Panc1 (cell line): ENCODE results near the gene VAT1L. TPM values are rescaled to one million over a fixed set of nuclear protein-coding genes. Genes with fewer than 3 reads are reported as not detected.

ENCODE experiments used
- ATAC-seq: fragments of 200-7000 bp; cut with Tn5 transposase; 2 replicates; pipeline ENCODE4 v1.9.1; 2020; ENCODE audit warnings: mild to moderate bottlenecking, moderate library complexity
- BruUV-seq: library from RNA; stranded (reverse); fragments of 400-500 nt; replicated peaks from 2 replicates; lab custom pipeline; 2021; lab: Mats Ljungman, UMichigan
- CTCF ChIA-PET: fragments of 300-600 bp; sonication (Branson Sonifier 250); formaldehyde crosslinking; loops from one replicate; lab custom pipeline; 2022; ENCODE audit warnings: antibody characterized with exemption; lab: Charles Lee
- POLR2A ChIA-PET: fragments of 300-600 bp; sonication (Branson Sonifier 250); formaldehyde crosslinking; loops from one replicate; lab custom pipeline; 2022; ENCODE audit warnings: antibody characterized with exemption; lab: Charles Lee
- DNase-seq: peaks from one replicate; pipeline ENCODE4 v3.0.0-alpha.2; 2010; ENCODE audit warnings: low read depth, low spot score
- H3K27ac ChIP-seq: 2 replicates; pipeline ENCODE4 v1.5.1; 2011; ENCODE audit warnings: mild to moderate bottlenecking, low read length, inconsistent platforms
- H3K27me3 ChIP-seq: fragments of 200-500 bp; sonication (Bioruptor generic); 2 replicates; pipeline ENCODE4 v1.6.0; 2014; ENCODE audit warnings: low read length, inconsistent platforms; ENCODE audit not compliant: control insufficient read depth, insufficient read depth
- H3K36me3 ChIP-seq: fragments of 200-500 bp; sonication (Bioruptor generic); 2 replicates; pipeline ENCODE4 v1.5.1; 2014; ENCODE audit warnings: inconsistent platforms, mild to moderate bottlenecking, low read length, moderate library complexity; ENCODE audit not compliant: control insufficient read depth, insufficient read depth
- H3K4me1 ChIP-seq: 2 replicates; pipeline ENCODE4 v1.5.1; 2011; ENCODE audit warnings: inconsistent platforms, mild to moderate bottlenecking, low read length, moderate library complexity; ENCODE audit not compliant: control insufficient read depth, insufficient read depth
- H3K4me3 ChIP-seq, 2 experiments: 2 replicates each; pipeline ENCODE4 v1.5.1; 2011 to 2012; ENCODE audit warnings: low read depth in 2 of 2, low read length in 2 of 2, mild to moderate bottlenecking in 2 of 2, inconsistent platforms in 1 of 2, moderate library complexity in 1 of 2
- H3K9me3 ChIP-seq: fragments of 200-500 bp; sonication (Bioruptor generic); 2 replicates; pipeline ENCODE4 v1.5.1; 2014; ENCODE audit warnings: low read depth, mild to moderate bottlenecking, inconsistent platforms, low read length, moderate library complexity; ENCODE audit not compliant: control insufficient read depth, insufficient read depth
- CTCF ChIP-seq: fragments of 450-650 bp; IDR thresholded peaks from 2 replicates; pipeline ENCODE4 v1.5.1; 2017; ENCODE audit warnings: mild to moderate bottlenecking
- POLR2AphosphoS5 ChIP-seq: IDR thresholded peaks from 2 replicates; pipeline ENCODE4 v1.6.1; 2012; ENCODE audit warnings: mild to moderate bottlenecking, low read depth, low read length, moderate library complexity
- REST ChIP-seq, 2 experiments: IDR thresholded peaks; 2 replicates each; pipeline ENCODE4 v1.6.1; 2011 to 2012; ENCODE audit warnings: low read depth in 2 of 2, control low read depth in 1 of 2, low read length in 1 of 2, mild to moderate bottlenecking in 1 of 2, moderate library complexity in 1 of 2; ENCODE audit not compliant: insufficient read depth in 1 of 2
- SIN3A ChIP-seq: IDR thresholded peaks from 2 replicates; pipeline ENCODE4 v1.6.1; 2012; ENCODE audit warnings: low read depth, mild to moderate bottlenecking, low read length, moderate library complexity, borderline replicate concordance; ENCODE audit not compliant: insufficient read depth
- TCF7L2 ChIP-seq: IDR thresholded peaks from 2 replicates; pipeline ENCODE4 v1.6.1; 2011; ENCODE audit warnings: mild to moderate bottlenecking, low read depth, low read length, inconsistent platforms
- in situ Hi-C: cut with HindIII; loops from 2 replicates; pipeline ENCODE4 v1.10.0; 2016; ENCODE audit warnings: low sequenced_read_pairs, low pct_unique_long_range_greater_than_20kb
- intact Hi-C: fragments of 100-400 bp; cut with micrococcal nuclease; formaldehyde crosslinking; loops from one replicate; pipeline ENCODE4 v1.10.0; 2022; ENCODE audit not compliant: unreplicated experiment
- total RNA-seq: library from RNA; stranded (reverse); gene quantifications from one replicate; pipeline ENCODE4 v1.2.1, GENCODE V29; 2021; ENCODE audit not compliant: unreplicated experiment

Gene VAT1L
- total RNA-seq, 1 experiment from 2014 or later, result not detected

- no TSS peak for BruUV-seq
- Histone ChIP-seq H3K4me1 (no peaks in the 10 kb centered on the region), H3K27ac (no peak overlapping the region), H3K27me3 (no peaks in the 10 kb centered on the region; the same call in 1 of the 2 replicates), H3K9me3 (no peaks in the 10 kb centered on the region), H3K4me3 (no peak overlapping the region), H3K36me3 (no peaks in the 10 kb centered on the region)
- no peak for ATAC-seq
- ChIA-PET CTCF (no interaction called here), POLR2A (no interaction called here)
- TF ChIP-seq POLR2AphosphoS5, result no peak
- TF ChIP-seq REST (IDR thresholded peaks at IDR 0.05; ENCODE audit: insufficient read depth in 1 of 2, low read depth in 2 of 2, low read length in 1 of 2), result no peak
- no peak for TF ChIP-seq TCF7L2
- no peak for TF ChIP-seq CTCF
- no peak for TF ChIP-seq SIN3A
- in situ Hi-C loops (no loop called here), intact Hi-C loops (no loop called here)
- no peak for DNase-seq
Observed at GRCh38 chr16:77929004-77929403, 140.6 kb downstream of the VAT1L start.

- intact Hi-C loops, result no loop called here
- no peaks in the 10 kb centered on the region; the same call in 1 of the 2 replicates for H3K27me3 ChIP-seq
- TF ChIP-seq CTCF, result no peak
- no peak for TF ChIP-seq SIN3A
- no peaks in the 10 kb centered on the region for H3K4me1 ChIP-seq
- no peak overlapping the region for H3K27ac ChIP-seq
- ChIA-PET POLR2A (no interaction called here), CTCF (no interaction called here)
- DNase-seq (no peak), ATAC-seq (no peak)
- no peaks in the 10 kb centered on the region for H3K36me3 ChIP-seq
- no TSS peak for BruUV-seq
- no peak overlapping the region for H3K4me3 ChIP-seq
- H3K9me3 ChIP-seq, result no peaks in the 10 kb centered on the region
- in situ Hi-C loops, result no loop called here
Observed at GRCh38 chr16:77931058-77931457, 142.7 kb downstream of the VAT1L start.
